Measurements from ENCODE around the gene TESMIN.

The TESMIN gene

DNA sequence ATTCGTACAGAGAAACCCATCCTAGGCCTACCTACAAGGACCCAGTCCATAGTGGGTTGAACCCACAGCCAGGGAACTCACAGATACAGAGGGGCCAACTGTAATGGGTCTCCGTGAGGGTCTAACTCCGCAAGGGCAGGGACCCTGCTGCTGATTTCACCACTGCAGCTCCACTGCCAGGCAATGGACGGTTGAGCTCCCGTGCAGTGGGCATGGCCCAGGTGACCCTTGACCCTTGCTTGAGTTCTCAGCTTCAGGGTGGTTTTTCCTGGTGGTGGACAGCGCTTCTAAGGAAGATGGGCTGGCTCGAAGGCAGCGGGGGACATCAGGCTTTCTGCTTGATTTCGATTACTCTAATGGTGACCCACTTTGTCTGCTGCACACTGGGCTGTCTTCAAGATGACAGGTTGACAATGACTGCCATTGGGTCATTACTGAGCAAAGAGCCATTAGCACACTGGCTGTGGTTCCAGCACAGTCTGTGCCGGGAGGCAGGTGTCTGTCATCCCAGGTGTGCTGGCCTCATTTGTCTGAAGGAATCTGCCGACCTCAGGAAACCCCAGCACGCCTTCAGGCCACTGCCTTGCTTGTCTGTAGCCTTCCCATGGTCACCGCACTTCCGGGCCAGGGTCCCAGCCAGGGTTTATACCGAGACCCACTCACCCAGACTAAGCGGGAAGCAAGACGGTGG lies 70.6 kb downstream of the TESMIN start:
- DNase-seq, result no peak

- no peak for DNase-seq
Measured at GRCh38 chr11:68678031-68678441, 73.3 kb downstream of the TESMIN start.

DNA sequence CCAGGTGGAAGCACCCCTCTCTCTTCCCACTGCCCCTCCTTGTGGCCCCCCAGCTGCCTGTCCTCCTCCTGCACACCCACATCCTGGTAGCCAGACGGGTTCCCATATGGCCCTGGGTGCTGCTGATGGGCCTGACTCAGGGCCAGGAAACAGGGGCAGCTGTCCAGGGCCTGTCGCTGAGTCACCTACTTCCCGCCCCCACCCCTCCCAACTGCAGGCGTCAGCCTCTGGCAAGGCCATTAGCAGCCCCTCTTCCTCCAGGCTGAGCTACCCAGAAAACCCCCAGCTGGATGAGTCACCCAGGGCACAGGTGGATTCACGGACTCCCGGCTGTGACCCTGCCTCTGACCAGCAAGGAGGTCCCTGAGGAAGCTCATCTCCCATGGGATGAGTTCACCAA lies 73.9 kb downstream of the TESMIN start:
- DNase-seq, result peak; percentile 66

- no peak for DNase-seq
Measured at GRCh38 chr11:68674461-68674860, 76.9 kb downstream of the TESMIN start.

- no peak for DNase-seq
Measured at GRCh38 chr11:68673991-68674390, 77.3 kb downstream of the TESMIN start.

DNA sequence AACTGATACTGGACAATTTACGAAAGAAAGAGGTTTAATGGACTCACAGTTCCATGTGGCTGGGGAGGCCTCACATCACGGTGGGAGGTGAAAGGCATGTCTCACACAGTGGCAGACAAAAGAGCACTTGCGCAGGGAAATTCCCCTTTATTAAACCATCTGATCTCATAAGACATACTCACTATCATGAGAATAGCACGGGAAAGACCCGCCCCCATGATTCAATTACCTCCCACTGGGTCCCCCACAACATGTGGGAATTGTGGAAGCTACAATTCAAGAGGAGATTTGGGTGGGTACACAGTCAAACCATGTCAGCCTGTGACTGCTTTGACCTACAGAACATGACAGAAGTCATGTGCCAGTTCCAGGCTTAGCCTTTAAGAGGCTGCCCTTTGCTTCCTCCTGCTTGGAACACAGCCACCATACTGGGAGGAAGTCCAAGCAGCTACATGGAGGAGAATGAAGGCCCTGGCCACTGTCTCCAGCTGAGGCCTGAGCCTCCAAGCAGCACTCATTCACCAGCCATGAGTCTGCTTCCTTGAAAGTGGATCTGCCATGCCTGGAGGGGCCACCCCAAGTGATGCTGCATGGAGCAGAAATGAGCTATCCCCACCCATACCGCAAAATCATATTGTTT lies 77.9 kb downstream of the TESMIN start:
- DNase-seq, result peak; percentile 26

DNA sequence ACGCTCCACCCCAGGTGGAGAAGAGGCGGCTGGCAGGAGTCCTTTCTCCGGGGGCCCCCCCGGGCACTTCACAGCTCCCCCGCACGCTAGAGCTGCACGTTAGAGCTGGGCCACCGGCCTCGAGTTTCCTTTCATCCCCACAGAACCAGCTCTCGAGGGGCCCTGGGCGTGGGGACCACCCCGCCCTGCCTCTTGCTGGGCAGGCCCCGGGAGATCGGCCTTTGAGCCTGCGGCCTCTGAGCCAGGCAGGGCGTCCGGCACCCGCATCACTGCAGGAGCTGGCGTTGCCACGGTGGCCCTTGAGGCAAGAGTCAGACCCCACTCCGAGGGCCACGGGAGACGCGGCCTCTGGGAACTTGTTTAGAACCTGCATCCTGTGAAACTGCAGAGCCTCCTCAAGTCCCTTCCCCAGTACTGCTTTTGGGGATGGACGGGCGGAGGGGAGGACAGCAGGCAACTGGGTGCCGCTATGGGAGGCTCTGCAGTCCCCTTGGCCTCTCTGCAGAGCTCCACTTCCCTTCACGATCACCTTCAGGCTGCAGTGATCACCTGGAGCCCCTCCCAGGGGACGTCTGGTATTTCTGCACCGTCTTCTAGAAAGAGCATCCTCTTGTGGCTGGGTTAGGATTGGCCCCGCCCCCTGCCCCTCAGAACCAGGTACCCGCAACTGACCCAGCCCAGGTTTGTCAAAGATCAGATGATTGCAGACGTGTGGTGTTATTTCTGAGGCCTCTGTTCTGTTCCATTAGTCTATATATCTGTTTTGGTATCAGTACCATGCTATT lies 80.9 kb downstream of the TESMIN start:
- DNase-seq, result no peak

DNA sequence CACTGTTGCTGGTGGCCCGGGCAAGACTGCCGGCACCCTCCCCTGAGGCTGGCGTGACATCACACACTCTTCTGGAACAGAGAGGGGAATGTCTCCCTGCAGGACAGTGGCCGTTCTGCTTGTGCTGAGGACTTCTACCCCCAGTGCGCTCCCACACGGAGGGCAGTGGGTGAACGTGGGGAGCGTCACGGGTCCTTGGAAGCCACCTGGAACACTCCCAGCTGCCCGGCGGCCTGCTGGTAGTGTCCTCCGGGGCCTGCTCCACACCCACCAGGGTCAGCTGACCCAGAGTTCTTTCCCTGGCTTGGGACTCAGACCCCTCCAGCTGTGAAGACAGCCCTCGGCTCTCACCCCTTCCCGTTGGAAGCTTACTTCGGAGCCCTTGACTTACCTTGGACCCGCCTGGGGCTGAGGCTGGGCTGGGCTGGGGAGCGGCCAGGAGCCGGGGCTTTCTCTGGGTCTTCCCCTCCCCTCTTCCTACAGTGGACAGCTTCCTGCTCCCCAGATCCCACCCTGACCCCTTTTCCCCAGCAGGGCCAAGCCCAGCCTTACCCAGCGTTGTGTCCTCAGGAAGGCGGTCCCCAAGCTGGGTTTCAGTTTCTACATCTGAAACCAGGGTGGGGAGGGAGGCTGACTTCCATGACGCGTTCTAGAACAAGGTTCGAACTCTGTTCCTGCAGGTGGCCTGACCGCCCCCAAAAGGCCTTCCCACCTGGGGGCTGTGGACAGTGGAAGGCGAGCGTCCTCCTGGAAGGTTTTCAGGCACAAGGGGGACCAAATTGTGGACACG lies 81.8 kb downstream of the TESMIN start:
- no peak for DNase-seq

- DNase-seq, result no peak
Measured at GRCh38 chr11:68667511-68668500, 83.5 kb downstream of the TESMIN start.

GRCh38 chr11:68666849-68667248 lies 84.5 kb downstream of the TESMIN start:
- DNase-seq, result no peak

GRCh38 chr11:68665436-68665835 lies 85.9 kb downstream of the TESMIN start:
- no peak for DNase-seq

DNA sequence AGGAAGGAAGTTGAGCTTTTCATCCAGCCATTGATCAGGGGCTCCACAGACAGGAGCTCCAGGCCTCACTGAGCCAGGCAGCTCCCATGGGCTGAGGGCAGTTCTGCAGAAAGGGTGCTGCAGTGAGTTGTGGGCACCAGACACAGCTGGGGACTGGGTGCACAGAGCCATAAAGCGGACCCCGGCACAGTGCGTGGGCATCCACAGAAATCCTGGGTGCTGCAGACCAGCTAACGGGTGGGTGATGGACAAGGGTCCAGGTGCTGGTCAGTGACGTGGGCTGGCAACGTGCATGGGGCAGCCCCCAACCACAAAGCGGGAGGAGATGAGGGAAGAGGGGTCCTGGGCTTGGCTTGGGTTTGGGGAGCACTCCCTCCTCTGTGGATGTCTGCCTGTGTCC lies 86.4 kb downstream of the TESMIN start:
- no peak for DNase-seq

GRCh38 chr11:68664141-68664540 lies 87.2 kb downstream of the TESMIN start:
- no peak for DNase-seq

- no peak for DNase-seq
Measured at GRCh38 chr11:68663482-68664010, 87.8 kb downstream of the TESMIN start.

DNA sequence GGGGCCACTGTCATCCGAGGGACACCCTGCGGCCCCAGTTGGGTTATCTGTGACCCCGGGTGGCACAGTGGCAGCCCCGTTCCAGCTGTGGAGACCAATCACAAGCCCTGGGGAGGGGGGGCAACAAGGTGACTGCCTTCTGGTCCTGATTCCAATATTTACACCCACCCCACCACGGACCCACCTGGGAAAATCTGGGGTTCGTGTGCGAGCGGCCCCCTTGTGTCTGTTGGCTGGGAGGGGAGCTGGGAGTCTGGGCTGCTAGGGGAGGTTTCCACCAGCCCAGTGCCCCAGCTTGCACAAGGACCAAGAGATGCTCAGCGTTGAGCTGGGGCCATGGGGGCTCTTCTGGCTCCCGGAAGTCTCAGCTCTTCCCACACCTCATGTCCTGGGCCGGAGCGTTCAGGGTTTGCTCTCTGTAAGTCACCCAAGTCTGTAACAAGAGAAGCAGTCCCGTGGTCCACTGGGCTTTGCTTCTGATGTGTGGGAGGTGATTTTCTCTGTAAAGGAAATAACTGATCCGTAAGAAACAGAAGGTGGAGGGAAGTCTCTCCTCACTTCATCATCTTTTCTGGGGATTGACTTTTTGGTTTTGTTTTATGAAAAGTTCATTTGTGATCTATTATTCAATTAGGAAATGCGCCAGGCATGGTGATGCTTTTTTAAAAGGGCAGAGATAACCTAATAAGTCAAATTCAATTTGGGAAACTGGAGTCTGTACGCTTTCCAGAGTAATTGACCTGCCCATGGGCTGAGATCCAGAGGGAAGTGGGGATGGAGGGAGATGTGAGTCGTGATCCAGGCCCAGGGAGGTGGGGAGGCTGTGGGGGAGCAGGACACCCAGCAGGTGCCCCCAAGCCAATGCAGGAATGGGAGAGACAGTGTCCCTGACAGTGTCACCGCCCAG lies 89.4 kb downstream of the TESMIN start:
- DNase-seq, result no peak

GRCh38 chr11:68661014-68661413 lies 90.3 kb downstream of the TESMIN start:
- no peak for DNase-seq

GRCh38 chr11:68660066-68660810 lies 91.1 kb downstream of the TESMIN start:
- no peak for DNase-seq

- no peak for DNase-seq
Measured at GRCh38 chr11:68659158-68659921, 92.0 kb downstream of the TESMIN start.

DNA sequence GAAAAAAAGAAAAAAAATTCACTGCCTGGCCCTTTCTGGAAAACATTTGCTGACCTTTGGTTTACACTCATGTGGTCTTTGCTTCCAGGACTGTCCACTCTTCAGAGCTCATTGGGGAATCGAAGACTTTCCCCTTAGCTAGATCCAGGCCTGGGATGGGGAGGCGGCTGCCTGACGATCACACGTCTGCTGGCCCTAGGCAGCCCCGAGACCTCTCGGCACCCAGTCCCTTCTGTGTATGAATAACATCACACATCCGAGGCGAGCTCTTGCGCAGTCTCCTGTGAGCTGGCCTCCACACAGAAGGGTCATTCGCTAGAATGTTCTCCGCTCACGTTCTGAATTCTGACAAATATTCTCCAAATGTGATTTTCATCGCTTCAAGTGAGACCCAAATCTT lies 92.7 kb downstream of the TESMIN start:
- no peak for DNase-seq

Data from inflammatory macrophage treated with lipopolysaccharide for 4 hours (primary cell).